Measurements from ENCODE around the gene TCEA3. TPM values are rescaled to one million over a fixed set of nuclear protein-coding genes. Genes with fewer than 3 reads are reported as not detected.
A peak's percentile ranks its signal among the peaks of the same experiment; 100 is the strongest.

Gene TCEA3
- total RNA-seq, 1 donor from 2014 or later = 3.3 TPM

DNA sequence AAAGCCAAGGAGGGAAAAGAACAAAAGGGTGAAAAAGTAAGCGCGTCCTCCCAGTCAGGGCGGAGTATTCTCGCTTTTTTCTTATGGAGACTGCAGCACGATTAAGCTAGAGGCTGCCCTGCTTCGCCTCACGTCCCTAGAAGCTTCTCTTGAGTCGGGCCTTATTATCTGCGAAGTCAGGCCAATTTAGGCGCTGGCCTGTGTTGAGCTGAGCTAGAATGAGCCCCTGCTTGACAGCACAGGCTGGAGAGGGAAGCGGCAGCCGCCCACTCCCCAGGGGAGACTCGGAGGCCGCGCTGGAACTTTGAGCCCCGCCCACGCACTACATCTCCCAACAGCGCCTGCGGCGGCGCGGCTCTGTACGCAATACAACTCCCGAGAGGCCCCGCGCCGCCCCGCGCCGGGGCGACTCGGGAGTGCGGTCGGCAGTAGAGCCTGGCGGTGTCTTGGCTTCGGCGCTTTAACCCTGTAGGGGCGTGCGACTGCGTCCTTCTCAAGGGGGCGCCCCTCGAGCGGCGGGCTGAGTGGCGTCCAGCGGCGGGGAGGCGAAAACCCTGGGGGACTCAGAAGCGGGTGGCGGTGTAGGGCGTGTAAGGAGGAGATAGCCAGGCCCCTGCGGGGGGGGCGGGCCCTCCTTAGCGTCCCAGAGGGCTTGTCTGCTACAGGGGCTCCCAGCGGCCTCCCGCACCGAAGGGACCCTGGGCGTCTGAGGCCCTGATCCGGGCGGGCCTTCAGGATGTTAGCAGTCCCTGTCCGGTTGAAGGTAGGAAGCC, 55.8 kb downstream of the TCEA3 start:
- H3K4me2 ChIP-seq (ENCODE audit: low read length) = peak overlapping the region; percentile 100
- H3K9ac ChIP-seq (ENCODE audit: low read length) = peak overlapping the region; percentile 99
- peaks cover 9% of the 10 kb centered on the region for H3K9me3 ChIP-seq (ENCODE audit: insufficient read depth, low read depth, low read length)
- peak overlapping the region; percentile 99 for H3K27ac ChIP-seq (ENCODE audit: low read depth, low read length)
- no peaks in the 10 kb centered on the region for H3K27me3 Mint-ChIP-seq (ENCODE audit: low read depth, unreplicated experiment)
- peak overlapping the region; percentile 92 for H2AFZ ChIP-seq (ENCODE audit: low read depth, low read length)
- peaks cover 56% of the 10 kb centered on the region for H3K79me2 ChIP-seq (ENCODE audit: insufficient read depth, low read length)
- TF ChIP-seq EZH2 (IDR thresholded peaks at IDR 0.05; ENCODE audit: insufficient read depth, low read length) = no peak
- TF ChIP-seq, protein P1, sequence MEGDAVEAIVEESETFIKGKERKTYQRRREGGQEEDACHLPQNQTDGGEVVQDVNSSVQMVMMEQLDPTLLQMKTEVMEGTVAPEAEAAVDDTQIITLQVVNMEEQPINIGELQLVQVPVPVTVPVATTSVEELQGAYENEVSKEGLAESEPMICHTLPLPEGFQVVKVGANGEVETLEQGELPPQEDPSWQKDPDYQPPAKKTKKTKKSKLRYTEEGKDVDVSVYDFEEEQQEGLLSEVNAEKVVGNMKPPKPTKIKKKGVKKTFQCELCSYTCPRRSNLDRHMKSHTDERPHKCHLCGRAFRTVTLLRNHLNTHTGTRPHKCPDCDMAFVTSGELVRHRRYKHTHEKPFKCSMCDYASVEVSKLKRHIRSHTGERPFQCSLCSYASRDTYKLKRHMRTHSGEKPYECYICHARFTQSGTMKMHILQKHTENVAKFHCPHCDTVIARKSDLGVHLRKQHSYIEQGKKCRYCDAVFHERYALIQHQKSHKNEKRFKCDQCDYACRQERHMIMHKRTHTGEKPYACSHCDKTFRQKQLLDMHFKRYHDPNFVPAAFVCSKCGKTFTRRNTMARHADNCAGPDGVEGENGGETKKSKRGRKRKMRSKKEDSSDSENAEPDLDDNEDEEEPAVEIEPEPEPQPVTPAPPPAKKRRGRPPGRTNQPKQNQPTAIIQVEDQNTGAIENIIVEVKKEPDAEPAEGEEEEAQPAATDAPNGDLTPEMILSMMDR (IDR thresholded peaks at IDR 0.05; ENCODE audit: insufficient read depth, low read depth, low read length) = no peak
- peaks cover 40% of the 10 kb centered on the region for H3K4me1 Mint-ChIP-seq (ENCODE audit: low read depth, unreplicated experiment)
- H3K36me3 Mint-ChIP-seq (ENCODE audit: low read depth, unreplicated experiment) = peaks cover 33% of the 10 kb centered on the region
- H3K4me1 ChIP-seq (ENCODE audit: insufficient read depth, low read length) = peaks cover 28% of the 10 kb centered on the region
- peak overlapping the region; percentile 99 for H3K4me3 ChIP-seq (ENCODE audit: insufficient read depth, low read depth, low read length)
- H3K9me3 Mint-ChIP-seq (ENCODE audit: unreplicated experiment) = peaks cover 26% of the 10 kb centered on the region
- H4K20me1 ChIP-seq (ENCODE audit: insufficient read depth, low read length) = no peaks in the 10 kb centered on the region
- no peak for FAIRE-seq
- peaks cover 21% of the 10 kb centered on the region for H3K36me3 ChIP-seq (ENCODE audit: insufficient read depth, low read length)
- no peaks in the 10 kb centered on the region for H3K27me3 ChIP-seq (ENCODE audit: insufficient read depth, low read length)
- DNase-seq (ENCODE audit: low read depth) = peak; percentile 82
- H3K27ac Mint-ChIP-seq (ENCODE audit: unreplicated experiment) = peak overlapping the region; percentile 98
- peak overlapping the region; percentile 97 for H3K4me3 Mint-ChIP-seq (ENCODE audit: unreplicated experiment)

- peak overlapping the region; percentile 100 for H3K4me2 ChIP-seq (ENCODE audit: low read length)
- no peak for TF ChIP-seq EZH2 (IDR thresholded peaks at IDR 0.05; ENCODE audit: insufficient read depth, low read length)
- TF ChIP-seq, protein P1 (IDR thresholded peaks at IDR 0.05; ENCODE audit: insufficient read depth, low read depth, low read length) = no peak
- Mint-ChIP-seq H3K4me1 (ENCODE audit: low read depth, unreplicated experiment) (peaks cover 40% of the 10 kb centered on the region), H3K27ac (ENCODE audit: unreplicated experiment) (peak overlapping the region; percentile 98), H3K27me3 (ENCODE audit: low read depth, unreplicated experiment) (no peaks in the 10 kb centered on the region), H3K36me3 (ENCODE audit: low read depth, unreplicated experiment) (peaks cover 39% of the 10 kb centered on the region), H3K9me3 (ENCODE audit: unreplicated experiment) (peaks cover 33% of the 10 kb centered on the region), H3K4me3 (ENCODE audit: unreplicated experiment) (peak overlapping the region; percentile 97)
- H3K27me3 ChIP-seq (ENCODE audit: insufficient read depth, low read length) = no peaks in the 10 kb centered on the region
- H3K9me3 ChIP-seq (ENCODE audit: insufficient read depth, low read depth, low read length) = peaks cover 15% of the 10 kb centered on the region
- peak overlapping the region; percentile 99 for H3K9ac ChIP-seq (ENCODE audit: low read length)
- H3K4me3 ChIP-seq (ENCODE audit: insufficient read depth, low read depth, low read length) = peak overlapping the region; percentile 99
- H3K4me1 ChIP-seq (ENCODE audit: insufficient read depth, low read length) = peaks cover 28% of the 10 kb centered on the region
- peak overlapping the region; percentile 99 for H3K27ac ChIP-seq (ENCODE audit: low read depth, low read length)
- DNase-seq (ENCODE audit: low read depth) (peak; percentile 95), FAIRE-seq (no peak)
- peaks cover 27% of the 10 kb centered on the region for H3K36me3 ChIP-seq (ENCODE audit: insufficient read depth, low read length)
- peaks cover 56% of the 10 kb centered on the region for H3K79me2 ChIP-seq (ENCODE audit: insufficient read depth, low read length)
- H2AFZ ChIP-seq (ENCODE audit: low read depth, low read length) = peak overlapping the region; percentile 92
- H4K20me1 ChIP-seq (ENCODE audit: insufficient read depth, low read length) = no peaks in the 10 kb centered on the region
Observed at GRCh38 chr1:23367791-23368561, 56.6 kb downstream of the TCEA3 start.

Data from astrocyte (in vitro differentiated cells and primary cell).